Stimulated activated naive CD8-positive, alpha-beta T cell treated with anti-CD3 and anti-CD28 coated beads, Interleukin-15, Interleukin-2, amounts not matched to agents 100 U/mL and 50 U/mL, for 24 hours (primary cell): ENCODE measurements around the gene FGGY.
"Not testable (repeated sequence)": the region's sequence is repeated elsewhere in the genome, so short reads cannot be mapped to it uniquely, and the experiment has no call there.

Experiments
- ATAC-seq: fragments of 150-1000 bp; cut with Tn5 transposase; one replicate; pipeline ENCODE4 v1.10.0; 2021
- DNase-seq: peaks from one replicate; pipeline ENCODE4 v3.0.0; 2021

The FGGY gene

DNA sequence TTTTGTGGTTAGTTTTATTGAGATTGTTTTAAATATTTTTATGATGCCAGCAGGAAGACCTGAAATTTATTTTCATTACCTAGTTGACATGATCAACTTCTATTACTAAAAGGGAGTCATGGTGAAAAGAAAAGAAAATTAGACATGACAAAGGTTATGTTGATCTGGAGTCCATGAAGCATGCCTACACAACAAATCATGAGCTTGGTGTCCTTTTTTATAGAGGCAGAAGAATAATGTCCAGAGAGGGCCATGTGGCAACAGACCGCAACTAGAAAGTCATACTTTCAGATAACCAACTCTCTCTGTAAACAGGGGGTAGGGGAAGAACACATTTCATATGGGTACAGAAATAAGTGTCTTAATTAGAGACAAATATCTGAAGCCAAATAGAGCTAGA, 342.4 kb downstream of the FGGY start:
- ATAC-seq = no peak

DNA sequence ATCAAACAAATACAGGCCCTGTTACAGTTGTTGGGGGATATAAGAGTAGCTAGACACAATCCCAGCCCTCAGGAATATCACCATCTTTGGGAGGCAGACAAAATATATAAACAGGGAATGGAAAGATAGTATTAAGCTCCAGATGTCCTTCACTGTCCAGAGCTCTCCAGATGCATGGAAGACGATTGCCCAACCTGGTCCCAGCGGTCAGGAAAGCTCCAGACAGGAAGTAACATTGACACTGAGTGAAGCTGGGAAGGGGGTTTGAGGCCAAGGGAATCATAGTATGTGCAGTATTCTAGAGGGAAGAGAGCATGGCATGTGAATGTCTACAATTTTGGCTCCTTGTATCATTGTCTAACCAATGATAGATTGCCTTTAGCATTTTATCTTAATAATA, 344.0 kb downstream of the FGGY start:
- DNase-seq (no peak), ATAC-seq (no peak)

More for the DNA sequence above, 342.4 kb downstream of the FGGY start:
- no peak for DNase-seq

DNA sequence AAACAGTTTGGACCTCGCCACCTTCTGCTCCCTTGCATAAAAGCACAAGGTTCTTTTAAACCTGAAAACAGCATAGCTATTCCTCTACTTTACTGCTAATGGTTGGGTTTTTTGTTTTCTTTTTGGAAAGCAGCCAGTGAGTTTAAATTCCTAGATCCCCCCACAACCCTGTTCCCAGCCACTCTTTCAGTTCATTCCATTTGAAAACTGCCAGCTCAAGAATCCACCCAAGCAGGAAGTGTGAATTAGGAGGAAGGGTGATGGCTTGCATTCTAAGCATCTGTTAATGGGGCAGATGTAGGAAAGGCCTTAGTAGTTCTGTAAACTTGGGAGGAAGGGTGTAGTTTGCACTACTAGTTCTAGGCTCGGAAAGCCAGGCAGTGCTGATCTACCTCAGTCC, 344.9 kb downstream of the FGGY start:
- ATAC-seq (no peak), DNase-seq (no peak)

DNA sequence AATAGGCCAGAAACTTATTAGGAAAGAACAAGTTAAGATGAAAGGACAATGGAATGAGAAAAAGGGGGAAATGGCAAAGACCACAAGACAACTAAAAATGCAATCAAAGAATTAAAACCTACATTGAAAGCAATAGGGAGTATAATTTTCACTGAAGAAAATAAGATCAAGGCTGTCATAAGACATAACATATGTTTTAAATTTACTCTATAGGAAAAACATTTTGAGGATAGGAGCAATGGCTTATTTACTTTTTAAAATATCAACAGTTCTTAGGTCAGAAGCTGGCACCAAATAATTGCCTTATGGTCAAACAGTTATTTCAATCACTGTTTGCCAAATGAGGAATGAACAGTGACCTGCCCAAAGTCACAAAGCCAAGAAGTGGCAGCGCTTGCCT, 346.6 kb downstream of the FGGY start:
- DNase-seq (no peak), ATAC-seq (no peak)

DNA sequence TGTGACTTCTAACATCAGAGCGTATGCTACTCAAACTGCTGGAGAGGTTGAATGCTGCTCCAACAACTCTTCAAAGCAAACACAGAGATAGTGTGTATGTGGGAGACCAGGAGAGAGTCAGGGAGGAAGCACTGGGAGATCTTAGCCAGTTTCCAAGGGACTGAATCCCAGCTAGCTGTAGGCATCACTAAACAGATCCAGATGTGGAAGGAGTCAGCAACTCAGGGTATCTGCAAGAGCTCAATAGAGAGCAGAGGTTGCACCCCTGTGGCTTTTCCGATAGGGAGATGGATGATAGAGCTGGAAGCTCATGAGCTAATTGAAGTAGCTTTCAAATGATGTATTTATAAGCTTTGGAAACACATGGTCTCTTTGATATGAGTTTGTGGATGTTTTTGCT, 349.0 kb downstream of the FGGY start:
- no peak for DNase-seq
- ATAC-seq = no peak

DNA sequence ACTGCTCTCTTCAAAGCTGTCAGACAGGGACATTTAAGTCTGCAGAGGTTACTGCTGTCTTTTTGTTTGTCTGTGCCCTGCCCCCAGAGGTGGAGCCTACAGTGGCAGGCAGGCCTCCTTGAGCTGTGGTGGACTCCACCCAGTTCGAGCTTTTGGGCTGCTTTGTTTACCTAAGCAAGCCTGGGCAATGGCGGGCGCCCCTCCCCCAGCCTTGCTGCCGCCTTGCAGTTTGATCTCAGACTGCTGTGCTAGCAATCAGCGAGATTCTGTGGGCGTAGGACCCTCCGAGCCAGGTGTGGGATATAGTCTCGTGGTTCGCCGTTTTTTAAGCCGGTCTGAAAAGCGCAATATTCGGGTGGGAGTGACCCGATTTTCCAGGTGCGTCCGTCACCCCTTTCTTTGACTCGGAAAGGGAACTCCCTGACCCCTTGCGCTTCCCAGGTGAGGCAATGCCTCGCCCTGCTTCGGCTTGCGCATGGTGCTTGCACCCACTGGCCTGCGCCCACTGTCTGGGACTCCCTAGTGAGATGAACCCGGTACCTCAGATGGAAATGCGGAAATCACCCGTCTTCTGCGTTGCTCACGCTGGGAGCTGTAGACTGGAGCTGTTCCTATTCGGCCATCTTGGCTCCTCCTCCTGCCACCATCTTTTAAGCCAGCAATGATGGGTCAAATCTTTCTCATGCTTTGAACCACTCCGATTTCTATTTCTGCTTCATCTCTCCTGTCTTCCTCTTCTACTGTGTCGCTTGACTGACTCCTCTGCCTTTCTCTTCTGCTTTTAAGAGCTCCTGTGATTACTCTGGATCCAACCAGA, 356.5 kb downstream of the FGGY start:
- not testable (repeated sequence) for DNase-seq, ATAC-seq

DNA sequence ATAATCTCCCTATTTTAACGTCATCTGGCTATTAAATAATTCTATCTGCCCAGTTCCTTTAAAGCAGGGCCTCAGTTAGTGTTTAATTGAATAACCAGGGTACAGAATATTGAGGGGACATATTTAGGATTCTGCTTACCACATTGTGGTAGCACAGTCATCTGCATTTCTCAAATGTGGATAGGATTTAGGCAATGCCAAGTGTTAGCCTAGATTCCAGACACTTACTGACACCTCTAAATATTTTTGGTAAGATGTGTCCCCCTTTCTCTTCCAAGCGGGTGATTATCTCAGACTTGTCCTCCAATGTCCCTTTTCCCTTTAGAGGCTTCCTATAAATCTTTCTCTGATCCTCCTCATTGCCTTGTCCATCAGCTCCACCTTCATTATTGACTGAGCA, 357.1 kb downstream of the FGGY start:
- DNase-seq (no peak), ATAC-seq (no peak)

DNA sequence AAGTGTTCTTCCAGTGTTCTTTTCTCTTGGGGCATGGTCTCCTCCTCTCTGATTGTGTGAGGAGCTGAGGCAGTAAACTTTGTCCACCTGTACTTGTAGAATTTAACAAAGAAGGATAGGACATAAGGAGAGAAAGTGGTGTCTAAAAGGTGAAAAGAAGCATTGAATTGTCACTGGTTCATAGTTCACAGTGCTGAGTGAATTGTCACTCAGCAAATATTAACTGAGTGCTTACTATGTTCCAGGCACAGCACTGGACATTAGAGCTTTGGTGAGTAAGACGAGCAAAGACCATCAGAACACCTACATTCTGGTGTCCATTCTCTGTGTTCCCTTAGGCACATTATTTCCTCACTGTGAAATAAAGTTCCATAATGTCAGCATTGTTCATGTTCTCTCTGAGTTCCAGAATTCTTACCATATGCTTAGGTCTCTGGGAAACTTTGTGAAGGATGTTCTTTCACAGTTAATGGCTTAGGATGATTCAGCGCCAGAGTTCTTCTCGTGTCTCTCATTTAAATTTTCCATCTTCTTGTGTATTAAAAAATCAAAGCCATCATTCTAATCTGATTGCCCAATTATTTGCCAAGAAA, 361.1 kb downstream of the FGGY start:
- ATAC-seq = no peak
- no peak for DNase-seq

DNA sequence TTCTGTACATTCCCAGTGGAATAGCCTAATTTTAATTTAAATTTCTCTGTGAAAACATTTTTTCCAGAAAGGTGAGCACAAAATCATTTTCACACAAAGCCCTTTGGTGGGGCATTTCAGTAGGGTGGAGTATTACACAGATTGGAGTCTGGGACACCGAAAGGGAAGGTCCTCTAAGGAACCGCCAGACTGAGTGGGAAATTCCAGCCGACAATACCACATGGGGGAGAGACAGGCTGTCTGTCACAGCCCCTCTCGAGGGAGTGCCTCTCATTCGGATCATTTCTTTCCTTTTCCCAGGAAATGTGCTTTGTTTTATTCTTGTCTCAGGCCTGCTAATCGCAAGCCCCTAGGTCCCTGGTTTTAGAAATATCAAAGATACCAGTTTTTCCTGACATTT, 367.3 kb downstream of the FGGY start:
- ATAC-seq (no peak), DNase-seq (no peak)

DNA sequence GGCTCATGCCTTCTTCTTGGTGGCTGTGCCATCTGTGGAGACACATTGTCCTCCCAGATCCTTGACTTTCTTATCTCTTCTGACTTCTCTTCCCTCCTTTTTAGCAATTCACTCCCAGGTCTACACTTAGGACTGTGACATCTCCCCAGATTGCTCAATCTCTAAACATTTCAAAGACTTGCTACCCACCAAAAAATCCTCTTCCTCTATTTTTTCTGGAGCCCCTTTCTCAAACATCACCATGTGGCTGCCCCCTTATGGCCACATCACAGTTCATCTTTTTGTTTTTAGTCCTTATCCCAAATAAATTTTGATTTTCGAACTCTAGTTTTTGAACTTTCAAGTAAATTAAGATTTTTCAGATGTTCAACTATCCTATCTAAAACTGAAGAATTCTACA, 369.2 kb downstream of the FGGY start:
- DNase-seq (no peak), ATAC-seq (no peak)

DNA sequence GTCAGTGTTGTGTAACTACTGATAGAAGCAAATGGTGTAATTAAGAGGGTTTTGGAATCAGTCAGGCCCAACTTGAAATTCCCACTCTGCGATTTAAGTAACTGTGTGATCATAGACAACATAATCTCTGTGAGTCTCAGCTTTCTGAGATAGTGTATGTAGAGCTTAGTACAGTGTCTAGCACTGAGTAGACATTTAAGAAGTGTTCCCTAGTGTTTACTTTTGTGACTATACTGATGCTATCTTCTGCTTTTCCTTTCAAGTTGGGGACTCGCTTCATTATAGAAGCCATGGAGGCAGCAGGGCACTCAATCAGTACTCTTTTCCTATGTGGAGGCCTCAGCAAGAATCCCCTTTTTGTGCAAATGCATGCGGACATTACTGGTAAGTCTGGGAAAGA, 370.1 kb downstream of the FGGY start:
- ATAC-seq (no peak), DNase-seq (no peak)

DNA sequence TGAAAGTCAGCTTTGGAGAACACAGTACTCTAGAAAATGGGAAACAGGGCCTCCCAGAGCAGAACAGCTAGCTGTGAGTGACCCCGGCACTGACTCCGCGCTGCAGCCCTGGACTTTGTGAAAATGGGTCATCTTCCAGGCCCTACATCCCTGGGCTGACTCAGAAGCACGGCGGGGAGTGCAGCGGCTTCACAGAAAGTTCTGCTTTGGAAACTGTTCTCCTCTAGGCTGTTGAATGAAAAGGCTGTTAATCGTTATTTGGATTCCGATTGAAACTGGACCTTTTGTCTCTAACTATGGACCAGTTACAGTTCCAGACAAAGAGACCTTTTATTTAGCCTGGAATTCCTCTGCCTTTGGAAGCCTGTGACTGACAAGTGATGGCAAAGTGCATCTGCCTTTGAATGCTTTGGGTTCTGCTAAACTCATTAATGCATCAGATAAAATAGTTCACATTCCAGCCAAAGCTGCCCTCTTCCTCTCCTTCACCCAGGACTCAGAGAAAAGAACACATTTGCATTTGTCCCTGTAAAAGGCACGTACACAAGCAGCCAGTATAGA, 372.9 kb downstream of the FGGY start:
- DNase-seq (no peak), ATAC-seq (no peak)

DNA sequence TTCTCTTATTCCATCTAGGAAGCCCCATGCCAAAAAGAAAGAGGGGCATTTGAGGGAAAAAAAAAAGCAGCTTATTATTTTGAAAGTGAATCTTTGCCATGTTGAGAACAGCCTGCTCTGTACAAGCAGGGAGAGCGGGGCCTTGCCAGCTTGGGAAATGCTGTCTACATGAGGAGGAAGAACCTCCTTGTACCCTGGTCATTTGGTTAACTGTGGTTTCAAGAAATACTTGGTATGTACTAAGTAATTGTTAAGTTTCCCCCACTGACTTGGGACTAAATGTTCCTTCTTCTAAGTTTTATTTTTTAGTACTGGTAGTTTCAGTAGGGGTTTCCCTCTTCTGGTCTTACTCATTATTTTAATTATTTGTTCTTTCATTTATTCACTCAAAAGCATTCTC, 373.8 kb downstream of the FGGY start:
- DNase-seq = no peak
- ATAC-seq = no peak

DNA sequence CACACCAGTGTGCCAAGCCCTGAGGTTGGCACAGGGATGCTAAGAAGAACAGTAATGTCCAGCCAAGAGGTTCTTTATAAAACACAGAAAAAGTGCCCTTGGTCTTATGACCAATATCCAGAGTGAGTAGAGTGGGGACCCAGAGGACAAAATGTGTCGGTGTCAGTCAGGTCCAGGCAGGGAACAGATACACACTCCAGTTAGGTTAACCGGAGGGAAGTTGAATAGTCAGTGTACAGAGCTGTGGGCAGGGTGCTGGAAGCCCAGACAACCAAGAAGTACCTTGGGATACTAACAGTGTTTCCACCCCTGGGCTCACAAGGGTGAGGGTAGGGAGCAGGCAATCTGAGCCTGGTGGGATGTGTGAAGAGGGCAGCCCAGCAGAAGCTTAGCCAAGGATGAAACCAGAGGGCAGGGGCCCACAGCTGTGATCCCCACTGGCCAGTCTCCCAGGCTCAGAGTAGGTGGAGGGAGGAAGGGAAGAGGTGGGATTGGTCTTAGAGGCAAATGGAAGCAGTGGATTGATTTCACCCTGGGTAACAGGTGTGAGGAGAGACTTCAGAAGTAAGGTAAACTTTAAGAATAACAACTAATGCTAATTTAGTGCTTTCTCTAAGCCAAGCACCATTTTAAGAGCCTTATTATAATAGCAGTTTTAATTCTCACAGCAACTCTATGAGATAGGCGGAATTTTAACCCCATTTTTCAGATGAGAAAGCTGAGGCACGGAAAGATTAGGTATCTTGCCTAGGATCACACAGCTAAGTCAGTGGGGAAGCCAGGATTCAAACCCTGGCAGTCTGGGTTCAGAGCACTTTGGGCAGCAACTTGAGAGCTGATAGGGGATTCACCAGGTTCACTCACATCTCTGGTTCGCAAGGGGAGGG, 374.4 kb downstream of the FGGY start:
- DNase-seq = no peak
- no peak for ATAC-seq

DNA sequence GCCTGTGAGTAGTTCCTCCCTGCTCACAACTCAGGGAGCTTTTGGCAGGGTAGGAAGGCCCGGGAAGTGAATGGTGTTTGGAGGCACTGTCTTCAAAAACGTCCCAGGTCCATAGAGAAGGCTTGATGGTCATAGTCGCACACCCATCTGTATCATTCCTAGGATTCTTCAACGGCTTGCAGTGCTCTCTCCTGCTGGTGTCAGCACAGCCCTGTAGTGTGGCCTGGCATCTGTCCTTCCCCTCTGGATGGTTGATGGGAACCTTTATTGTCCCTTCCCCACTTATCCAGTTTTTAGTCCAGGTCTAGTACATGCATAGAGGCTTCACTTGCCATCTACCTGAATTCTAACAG, 375.0 kb downstream of the FGGY start:
- DNase-seq (no peak), ATAC-seq (no peak)

DNA sequence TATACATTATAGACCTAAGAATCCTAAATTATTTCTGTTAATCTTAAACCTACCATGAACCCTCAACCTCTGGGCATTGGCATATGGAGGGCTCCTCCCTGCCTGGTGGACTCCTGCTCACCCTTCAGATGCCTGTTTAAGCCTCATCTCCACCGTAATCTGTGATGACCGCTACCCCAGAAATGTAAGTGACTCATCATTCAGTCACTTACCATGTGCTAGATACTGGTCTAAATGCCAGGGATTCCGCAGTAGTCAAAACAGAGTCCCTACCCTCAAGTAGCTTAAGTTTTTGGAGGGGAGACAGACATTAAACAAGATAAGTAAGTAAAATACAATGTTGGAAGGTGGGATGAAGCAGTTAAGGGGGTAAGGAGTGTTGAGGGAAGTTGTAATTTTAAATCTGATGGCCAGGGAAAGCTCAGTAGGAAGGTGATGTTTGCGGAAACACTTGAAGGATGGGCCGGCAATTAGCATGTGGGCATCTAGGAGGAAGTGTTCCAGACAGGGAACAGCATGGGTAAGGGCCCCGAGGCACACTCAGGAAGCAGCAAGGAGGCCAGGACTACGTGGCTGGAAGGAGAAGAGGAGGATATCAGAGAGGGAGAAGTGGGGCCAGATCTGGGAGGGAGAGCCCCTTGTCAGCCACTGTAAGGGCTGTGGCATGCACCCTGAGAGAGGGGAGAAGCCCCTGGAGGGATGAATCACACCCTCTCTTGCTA, 376.1 kb downstream of the FGGY start:
- DNase-seq = no peak
- peak; percentile 73 for ATAC-seq

DNA sequence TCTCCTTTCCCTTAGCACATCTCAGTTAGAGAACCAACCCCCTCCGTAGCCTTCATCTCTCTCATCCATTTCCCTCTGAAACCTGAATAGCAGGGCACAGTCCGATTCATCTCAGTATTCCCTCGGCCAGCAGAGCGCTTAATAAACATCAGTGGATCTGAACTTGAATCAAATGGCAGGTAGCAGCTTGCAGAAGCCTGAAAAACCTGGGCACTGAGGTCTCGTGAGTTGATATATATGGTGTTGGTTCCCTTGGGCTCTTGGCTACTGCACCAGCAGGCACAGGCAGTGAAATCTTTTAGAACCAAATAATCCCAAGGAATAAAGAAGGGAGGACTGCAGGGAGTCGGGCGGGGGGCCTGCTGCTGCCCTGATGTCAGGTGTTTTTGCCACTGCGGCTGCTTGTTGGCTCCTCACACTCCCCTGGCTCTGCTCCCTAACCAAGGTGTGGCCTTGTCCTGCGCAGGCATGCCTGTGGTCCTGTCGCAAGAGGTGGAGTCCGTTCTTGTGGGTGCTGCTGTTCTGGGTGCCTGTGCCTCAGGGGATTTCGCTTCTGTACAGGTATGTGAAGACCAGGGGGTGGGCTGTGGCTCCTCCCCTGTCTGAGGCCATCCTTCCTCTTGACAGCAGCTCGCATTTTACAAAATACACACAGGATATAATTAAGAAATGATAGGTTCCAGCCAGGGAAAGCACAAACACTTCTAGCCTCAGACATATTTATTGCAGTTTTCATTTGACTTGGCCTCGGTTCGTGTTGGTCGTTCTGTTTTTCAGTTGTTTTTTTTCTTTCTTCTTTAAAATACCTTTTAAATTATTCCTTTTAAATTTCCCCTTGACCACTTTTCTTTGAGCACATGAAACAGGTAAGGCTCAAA, 376.9 kb downstream of the FGGY start:
- DNase-seq (no peak), ATAC-seq (no peak)

DNA sequence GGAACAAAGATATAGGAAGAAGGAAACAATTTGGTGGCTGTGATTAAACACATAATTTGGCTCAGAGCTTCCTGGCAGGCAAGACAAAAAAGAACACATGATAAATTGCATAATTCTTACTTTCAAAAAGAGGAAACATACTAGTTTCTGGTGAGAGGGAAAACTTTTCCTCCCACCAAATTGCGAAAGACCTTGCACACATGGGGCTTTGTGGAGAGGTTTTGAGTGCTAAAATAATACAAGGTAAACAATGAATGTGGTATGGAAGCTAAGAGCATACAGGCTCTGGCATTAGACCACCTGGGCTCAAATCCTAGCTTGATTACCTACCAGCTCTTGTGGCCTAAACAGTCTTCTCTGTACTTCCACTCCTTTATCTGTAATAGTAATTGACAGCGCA, 377.7 kb downstream of the FGGY start:
- no peak for DNase-seq
- ATAC-seq = no peak

DNA sequence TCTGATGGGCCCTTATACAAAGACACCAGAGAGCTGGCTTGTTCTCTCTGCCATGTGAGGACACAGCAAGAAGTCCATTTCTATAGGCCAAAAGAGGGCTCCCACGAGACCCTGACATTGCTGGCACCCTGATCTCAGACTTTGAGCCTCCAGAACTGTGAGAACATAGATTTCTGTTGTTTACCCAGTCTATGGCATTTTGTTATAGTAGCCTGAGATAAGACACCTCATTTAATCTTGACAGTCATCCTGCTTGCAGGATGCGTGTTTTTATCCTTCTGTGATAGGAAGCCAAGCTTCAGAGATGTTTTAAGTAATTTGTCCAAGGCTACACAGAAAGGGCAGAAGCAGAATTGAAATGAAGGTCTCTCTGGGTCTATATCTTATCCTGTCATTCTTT, 379.0 kb downstream of the FGGY start:
- no peak for ATAC-seq

DNA sequence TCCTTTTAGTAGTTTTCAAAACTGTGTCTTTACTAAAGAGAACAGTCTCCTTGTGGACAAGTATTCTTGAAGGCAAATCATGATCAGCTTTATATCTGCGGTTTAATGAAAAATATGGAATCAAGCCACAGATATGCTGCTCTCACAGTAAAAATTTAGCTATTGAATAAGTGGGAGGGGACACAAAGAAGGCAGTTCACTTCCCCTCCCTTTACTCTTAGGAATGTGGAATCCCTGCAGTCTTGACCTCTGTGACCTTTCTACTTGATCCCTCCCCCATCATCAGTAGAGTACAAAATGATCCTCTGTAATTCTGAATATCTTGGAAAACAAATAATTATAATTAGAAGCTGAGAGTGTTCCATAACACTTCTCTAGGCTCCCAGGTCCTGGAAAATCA, 381.1 kb downstream of the FGGY start:
- ATAC-seq (no peak), DNase-seq (no peak)

More for the DNA sequence above, 379.0 kb downstream of the FGGY start:
- no peak for DNase-seq
